Brain pericyte (primary cell): ENCODE data around the gene CDC42EP5.

Experiments
- DNase-seq: peaks from one replicate; pipeline ENCODE4 v3.0.0-alpha.2; 2012; ENCODE audit warnings: low read depth, low spot score

CDC42EP5 gene

GRCh38 chr19:54462655-54463530, 10.2 kb downstream of the CDC42EP5 start:
- DNase-seq: no peak

GRCh38 chr19:54462047-54462654, 10.9 kb downstream of the CDC42EP5 start:
- no peak for DNase-seq

GRCh38 chr19:54461613-54462012, 11.5 kb downstream of the CDC42EP5 start:
- no peak for DNase-seq

- no peak for DNase-seq
Measured at GRCh38 chr19:54461210-54461609, 11.9 kb downstream of the CDC42EP5 start.

- no peak for DNase-seq
Measured at GRCh38 chr19:54460230-54461005, 12.7 kb downstream of the CDC42EP5 start.

GRCh38 chr19:54459282-54460229, 13.5 kb downstream of the CDC42EP5 start:
- no peak for DNase-seq

GRCh38 chr19:54458648-54459281, 14.3 kb downstream of the CDC42EP5 start:
- no peak for DNase-seq

GRCh38 chr19:54457773-54458647, 15.1 kb downstream of the CDC42EP5 start:
- DNase-seq: no peak

GRCh38 chr19:54456423-54457373, 16.4 kb downstream of the CDC42EP5 start:
- DNase-seq: no peak

- DNase-seq: no peak
Measured at GRCh38 chr19:54455786-54456422, 17.2 kb downstream of the CDC42EP5 start.

GRCh38 chr19:54454781-54455675, 18.1 kb downstream of the CDC42EP5 start:
- no peak for DNase-seq

GRCh38 chr19:54453921-54454780, 18.9 kb downstream of the CDC42EP5 start:
- DNase-seq: no peak

GRCh38 chr19:54452626-54453025, 20.5 kb downstream of the CDC42EP5 start:
- no peak for DNase-seq

GRCh38 chr19:54451997-54452396, 21.1 kb downstream of the CDC42EP5 start:
- DNase-seq: no peak

GRCh38 chr19:54451331-54451871, 21.7 kb downstream of the CDC42EP5 start:
- no peak for DNase-seq

- no peak for DNase-seq
Measured at GRCh38 chr19:54449701-54450069, 23.4 kb downstream of the CDC42EP5 start.
